Activated naive CD8-positive, alpha-beta T cell treated with anti-CD3 and anti-CD28 coated beads, Interleukin-2, amount 50 U/mL, for 24 hours (primary cell): Measurements from ENCODE around the gene CFB.
"Not testable (repeated sequence)": the region's sequence is repeated elsewhere in the genome, so short reads cannot be mapped to it uniquely, and the experiment has no call there.

Source experiments
- ATAC-seq: fragments of 150-1000 bp; cut with Tn5 transposase; one replicate; pipeline ENCODE4 v1.10.0; 2021
- DNase-seq: peaks from one replicate; pipeline ENCODE4 v3.0.0; 2021
- H3K27ac Mint-ChIP-seq: one replicate; pipeline ENCODE4 v1.8.0; 2021; ENCODE audit warnings: mild to moderate bottlenecking, mixed read lengths
- H3K27me3 Mint-ChIP-seq: one replicate; pipeline ENCODE4 v1.8.0; 2021; ENCODE audit warnings: mixed read lengths
- H3K36me3 Mint-ChIP-seq: one replicate; pipeline ENCODE4 v1.8.0; 2021; ENCODE audit warnings: low read depth, mixed read lengths
- H3K4me1 Mint-ChIP-seq: one replicate; pipeline ENCODE4 v1.8.0; 2021; ENCODE audit warnings: mixed read lengths
- H3K4me3 Mint-ChIP-seq: one replicate; pipeline ENCODE4 v1.8.0; 2021; ENCODE audit warnings: mild to moderate bottlenecking, moderate library complexity, mixed read lengths
- H3K9me3 Mint-ChIP-seq: one replicate; pipeline ENCODE4 v1.8.0; 2021; ENCODE audit warnings: mixed read lengths

CFB gene

GRCh38 chr6:31968791-31969711 lies 23.2 kb downstream of the CFB start:
- H3K27me3 Mint-ChIP-seq = peaks cover 4% of the 10 kb centered on the region
- H3K27ac Mint-ChIP-seq = no peak overlapping the region
- H3K4me3 Mint-ChIP-seq = no peak overlapping the region
- DNase-seq = no peak
- peaks cover 40% of the 10 kb centered on the region for H3K4me1 Mint-ChIP-seq
- no peak for ATAC-seq
- peaks cover 30% of the 10 kb centered on the region for H3K36me3 Mint-ChIP-seq
- no peaks in the 10 kb centered on the region for H3K9me3 Mint-ChIP-seq

- Mint-ChIP-seq H3K36me3 (peaks cover 27% of the 10 kb centered on the region), H3K9me3 (no peaks in the 10 kb centered on the region), H3K4me3 (peak overlapping the region; percentile 87), H3K27ac (peak overlapping the region; percentile 99), H3K27me3 (peaks cover 4% of the 10 kb centered on the region), H3K4me1 (peaks cover 46% of the 10 kb centered on the region)
- DNase-seq = no peak
- no peak for ATAC-seq
These were observed 24.1 kb downstream of the CFB start for GRCh38 chr6:31969712-31970603.

GRCh38 chr6:31970604-31971271 lies 24.8 kb downstream of the CFB start:
- no peak for DNase-seq
- Mint-ChIP-seq H3K27me3 (peaks cover 4% of the 10 kb centered on the region), H3K4me3 (peak overlapping the region; percentile 87), H3K4me1 (peaks cover 46% of the 10 kb centered on the region), H3K9me3 (no peaks in the 10 kb centered on the region), H3K27ac (peak overlapping the region; percentile 99), H3K36me3 (peaks cover 26% of the 10 kb centered on the region)
- ATAC-seq = no peak

- peaks cover 26% of the 10 kb centered on the region for H3K36me3 Mint-ChIP-seq
- peaks cover 4% of the 10 kb centered on the region for H3K27me3 Mint-ChIP-seq
- DNase-seq = no peak
- peaks cover 46% of the 10 kb centered on the region for H3K4me1 Mint-ChIP-seq
- no peak for ATAC-seq
- peak overlapping the region; percentile 87 for H3K4me3 Mint-ChIP-seq
- no peaks in the 10 kb centered on the region for H3K9me3 Mint-ChIP-seq
- H3K27ac Mint-ChIP-seq = peak overlapping the region; percentile 99
These were observed 25.5 kb downstream of the CFB start for GRCh38 chr6:31971279-31971992.

GRCh38 chr6:31971993-31972708 lies 26.3 kb downstream of the CFB start, which contains the start of gene DXO:
Gene DXO, minus strand, starts transcription at chr6:31972138. Its CDS starts 463 bp downstream, at chr6:31971675.
- peaks cover 31% of the 10 kb centered on the region for H3K36me3 Mint-ChIP-seq
- DNase-seq (peak; percentile 96), ATAC-seq (peak; percentile 97)
- H3K4me1 Mint-ChIP-seq = peaks cover 46% of the 10 kb centered on the region
- H3K9me3 Mint-ChIP-seq = no peaks in the 10 kb centered on the region
- peaks cover 4% of the 10 kb centered on the region for H3K27me3 Mint-ChIP-seq
- peak within 1 kb of the TSS; percentile 87 for H3K4me3 Mint-ChIP-seq
- H3K27ac Mint-ChIP-seq = peak within 1 kb of the TSS; percentile 99

GRCh38 chr6:31972709-31973350 lies 26.9 kb downstream of the CFB start:
- peaks cover 27% of the 10 kb centered on the region for H3K36me3 Mint-ChIP-seq
- peaks cover 4% of the 10 kb centered on the region for H3K27me3 Mint-ChIP-seq
- H3K27ac Mint-ChIP-seq = peak overlapping the region; percentile 99
- ATAC-seq (peak; percentile 6), DNase-seq (no peak)
- peak overlapping the region; percentile 87 for H3K4me3 Mint-ChIP-seq
- no peaks in the 10 kb centered on the region for H3K9me3 Mint-ChIP-seq
- peaks cover 46% of the 10 kb centered on the region for H3K4me1 Mint-ChIP-seq

- Mint-ChIP-seq H3K36me3 (peaks cover 13% of the 10 kb centered on the region), H3K4me1 (peaks cover 28% of the 10 kb centered on the region)
- H3K27ac Mint-ChIP-seq, DNase-seq, H3K9me3 Mint-ChIP-seq, ATAC-seq, H3K27me3 Mint-ChIP-seq, H3K4me3 Mint-ChIP-seq: not testable (repeated sequence)
These were observed 30.2 kb downstream of the CFB start for GRCh38 chr6:31976065-31976464.

GRCh38 chr6:31977816-31978431 lies 32.0 kb downstream of the CFB start:
- no peaks in the 10 kb centered on the region for H3K27me3 Mint-ChIP-seq
- no peak overlapping the region for H3K27ac Mint-ChIP-seq
- H3K4me1 Mint-ChIP-seq = peaks cover 17% of the 10 kb centered on the region
- H3K9me3 Mint-ChIP-seq = no peaks in the 10 kb centered on the region
- no peak overlapping the region for H3K4me3 Mint-ChIP-seq
- no peak for ATAC-seq
- DNase-seq = no peak
- peaks cover 9% of the 10 kb centered on the region for H3K36me3 Mint-ChIP-seq

- no peaks in the 10 kb centered on the region for H3K27me3 Mint-ChIP-seq
- H3K4me1 Mint-ChIP-seq = peaks cover 7% of the 10 kb centered on the region
- peaks cover 8% of the 10 kb centered on the region for H3K36me3 Mint-ChIP-seq
- no peak overlapping the region for H3K4me3 Mint-ChIP-seq
- no peak overlapping the region for H3K27ac Mint-ChIP-seq
- DNase-seq (no peak), ATAC-seq (no peak)
- no peaks in the 10 kb centered on the region for H3K9me3 Mint-ChIP-seq
These were observed 32.9 kb downstream of the CFB start for GRCh38 chr6:31978831-31979230.

- Mint-ChIP-seq H3K9me3 (no peaks in the 10 kb centered on the region), H3K4me1 (peaks cover 3% of the 10 kb centered on the region), H3K27ac (no peak overlapping the region), H3K27me3 (no peaks in the 10 kb centered on the region), H3K36me3 (peaks cover 6% of the 10 kb centered on the region), H3K4me3 (no peak overlapping the region)
- ATAC-seq = no peak
- no peak for DNase-seq
These were observed 33.5 kb downstream of the CFB start for GRCh38 chr6:31979238-31979898.

- ATAC-seq, H3K4me3 Mint-ChIP-seq, H3K36me3 Mint-ChIP-seq, H3K27me3 Mint-ChIP-seq, H3K4me1 Mint-ChIP-seq, DNase-seq, H3K9me3 Mint-ChIP-seq, H3K27ac Mint-ChIP-seq: not testable (repeated sequence)
These were observed 34.4 kb downstream of the CFB start for GRCh38 chr6:31980195-31980876.

- H3K27ac Mint-ChIP-seq, H3K4me3 Mint-ChIP-seq, ATAC-seq, H3K27me3 Mint-ChIP-seq, H3K4me1 Mint-ChIP-seq, H3K9me3 Mint-ChIP-seq, H3K36me3 Mint-ChIP-seq, DNase-seq: not testable (repeated sequence)
These were observed 35.1 kb downstream of the CFB start for GRCh38 chr6:31980998-31981397.
